ENCODE data around the gene IFFO2. TPM values are rescaled to one million over a fixed set of nuclear protein-coding genes. Genes with fewer than 3 reads are reported as not detected.

IFFO2 gene
- total RNA-seq, 1 donor from 2014 or later, result 6.8 TPM

DNA sequence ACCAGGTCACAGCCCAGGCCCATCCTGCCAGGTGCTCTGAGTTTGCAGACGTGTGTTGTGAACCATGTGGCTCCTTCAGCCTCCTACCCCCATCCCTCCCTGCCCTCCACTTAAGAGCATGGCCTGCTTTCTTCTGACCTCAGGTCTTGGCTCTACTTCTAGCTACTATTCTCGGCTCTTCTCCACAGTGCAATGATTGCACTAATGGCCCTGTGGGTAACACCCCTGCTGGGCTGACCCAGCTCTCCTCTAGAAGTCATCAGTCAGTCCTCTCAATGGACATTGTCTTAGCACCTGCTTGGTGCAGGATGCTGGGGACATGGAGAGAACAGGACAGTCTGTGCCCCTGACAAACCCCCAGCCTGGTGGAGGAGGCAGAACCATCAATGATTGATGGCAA lies 22.2 kb upstream of the IFFO2 start:
- Mint-ChIP-seq H3K27me3 (ENCODE audit: unreplicated experiment) (peaks cover 39% of the 10 kb centered on the region), H3K9me3 (ENCODE audit: unreplicated experiment) (peaks cover 22% of the 10 kb centered on the region), H3K27ac (ENCODE audit: unreplicated experiment) (no peak overlapping the region), H3K36me3 (ENCODE audit: unreplicated experiment) (no peaks in the 10 kb centered on the region), H3K4me3 (ENCODE audit: unreplicated experiment) (no peak overlapping the region), H3K4me1 (ENCODE audit: unreplicated experiment) (peaks cover 10% of the 10 kb centered on the region)
- TF ChIP-seq CTCF (IDR thresholded peaks at IDR 0.05), result no peak
- no peak for DNase-seq (ENCODE audit: extremely low spot score, unreplicated experiment)

DNA sequence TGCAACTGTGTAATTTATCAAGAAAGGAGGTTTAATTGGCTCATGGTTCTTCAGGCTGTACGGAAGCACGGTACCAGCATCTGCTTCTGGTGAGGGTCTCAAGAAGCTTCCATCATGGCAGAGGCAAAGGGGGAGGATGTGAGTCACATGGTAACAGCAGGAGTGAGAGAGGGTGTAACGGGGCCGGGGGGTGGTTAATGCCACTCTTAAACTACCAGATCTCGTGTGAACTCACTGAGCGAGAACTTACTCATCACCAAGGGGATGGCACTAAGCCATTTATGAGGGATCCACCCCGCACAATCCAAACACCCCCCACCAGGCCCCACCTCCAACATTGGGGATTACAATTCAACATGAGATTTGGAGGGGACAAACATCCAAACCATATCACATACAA lies 21.0 kb upstream of the IFFO2 start:
- H3K36me3 Mint-ChIP-seq (ENCODE audit: unreplicated experiment), result no peaks in the 10 kb centered on the region
- H3K27me3 Mint-ChIP-seq (ENCODE audit: unreplicated experiment), result peaks cover 30% of the 10 kb centered on the region
- no peak for TF ChIP-seq CTCF (IDR thresholded peaks at IDR 0.05)
- no peak for DNase-seq (ENCODE audit: extremely low spot score, unreplicated experiment)
- peaks cover 22% of the 10 kb centered on the region for H3K9me3 Mint-ChIP-seq (ENCODE audit: unreplicated experiment)
- no peak overlapping the region for H3K27ac Mint-ChIP-seq (ENCODE audit: unreplicated experiment)
- peaks cover 7% of the 10 kb centered on the region for H3K4me1 Mint-ChIP-seq (ENCODE audit: unreplicated experiment)
- no peak overlapping the region for H3K4me3 Mint-ChIP-seq (ENCODE audit: unreplicated experiment)

DNA sequence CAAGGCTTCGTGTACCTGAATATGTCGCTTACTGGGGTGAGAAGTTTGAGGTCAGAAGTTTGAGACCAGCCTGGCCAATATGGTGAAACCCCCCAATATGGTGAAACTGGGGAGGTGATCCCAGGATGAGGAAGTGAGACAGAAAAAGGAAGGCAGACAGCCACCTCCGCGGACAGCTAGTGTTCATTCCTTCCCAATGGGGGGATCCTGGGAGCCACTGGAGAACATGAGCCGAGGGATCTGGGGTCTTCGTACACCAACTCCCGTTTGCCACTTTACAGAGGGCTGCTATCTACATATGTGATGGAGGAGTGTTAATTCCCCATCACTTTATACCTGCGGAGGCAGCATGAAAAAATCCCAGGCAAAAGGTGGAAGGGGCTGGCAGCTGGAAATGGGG lies 19.6 kb upstream of the IFFO2 start:
- Mint-ChIP-seq H3K27ac (ENCODE audit: unreplicated experiment) (no peak overlapping the region), H3K4me1 (ENCODE audit: unreplicated experiment) (peaks cover 7% of the 10 kb centered on the region), H3K9me3 (ENCODE audit: unreplicated experiment) (peaks cover 15% of the 10 kb centered on the region), H3K27me3 (ENCODE audit: unreplicated experiment) (peaks cover 17% of the 10 kb centered on the region), H3K36me3 (ENCODE audit: unreplicated experiment) (no peaks in the 10 kb centered on the region), H3K4me3 (ENCODE audit: unreplicated experiment) (no peak overlapping the region)
- TF ChIP-seq CTCF (IDR thresholded peaks at IDR 0.05), result no peak
- DNase-seq (ENCODE audit: extremely low spot score, unreplicated experiment), result no peak

DNA sequence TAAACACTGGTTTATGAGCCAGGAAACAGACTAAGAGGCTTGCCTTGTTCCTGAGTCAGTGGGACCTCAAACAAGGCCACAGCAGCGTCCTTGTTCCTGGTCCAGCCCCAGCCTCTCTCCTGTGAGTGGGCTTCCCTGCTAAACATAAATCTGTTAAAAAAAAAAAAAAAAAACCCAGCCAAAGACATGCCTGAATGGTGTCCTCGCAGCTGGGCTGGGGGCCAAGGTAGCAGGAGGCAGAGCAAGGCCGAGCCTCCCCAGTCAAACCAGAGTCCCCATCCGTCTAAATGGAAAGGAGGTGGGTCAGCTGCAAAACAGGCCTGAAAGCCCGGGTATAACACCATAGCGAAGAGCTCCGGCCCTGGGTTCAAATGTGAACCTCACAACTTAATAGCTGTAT lies 18.1 kb upstream of the IFFO2 start:
- H3K36me3 Mint-ChIP-seq (ENCODE audit: unreplicated experiment), result no peaks in the 10 kb centered on the region

DNA sequence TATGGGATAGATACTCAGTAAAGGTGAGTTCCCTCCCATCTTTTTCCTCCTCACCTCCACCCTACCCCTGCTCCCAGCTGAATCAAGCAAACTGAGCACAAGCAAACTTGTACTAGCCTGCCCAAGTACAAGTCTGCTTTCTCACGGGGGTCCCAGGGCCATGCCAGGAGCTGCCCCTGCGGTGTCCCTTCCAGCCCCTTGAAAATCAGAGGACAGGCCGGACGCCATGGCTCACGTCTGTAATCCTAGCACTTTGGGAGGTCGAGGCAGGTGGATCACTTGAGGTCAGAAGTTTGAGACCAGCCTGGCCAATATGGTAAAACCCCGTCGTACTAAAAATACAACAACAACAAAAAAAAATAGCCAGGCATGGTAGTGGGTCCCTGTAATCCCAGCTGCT lies 17.5 kb upstream of the IFFO2 start:
- TF ChIP-seq CTCF (IDR thresholded peaks at IDR 0.05), result no peak
- DNase-seq (ENCODE audit: extremely low spot score, unreplicated experiment), result no peak
- Mint-ChIP-seq H3K4me3 (ENCODE audit: unreplicated experiment) (no peak overlapping the region), H3K4me1 (ENCODE audit: unreplicated experiment) (peaks cover 9% of the 10 kb centered on the region), H3K9me3 (ENCODE audit: unreplicated experiment) (no peaks in the 10 kb centered on the region), H3K27me3 (ENCODE audit: unreplicated experiment) (no peaks in the 10 kb centered on the region), H3K27ac (ENCODE audit: unreplicated experiment) (no peak overlapping the region), H3K36me3 (ENCODE audit: unreplicated experiment) (no peaks in the 10 kb centered on the region)

More for the DNA sequence above, 18.1 kb upstream of the IFFO2 start:
- H3K4me3 Mint-ChIP-seq (ENCODE audit: unreplicated experiment), result no peak overlapping the region
- DNase-seq (ENCODE audit: extremely low spot score, unreplicated experiment), result no peak
- peaks cover under 1% of the 10 kb centered on the region for H3K9me3 Mint-ChIP-seq (ENCODE audit: unreplicated experiment)
- no peak for TF ChIP-seq CTCF (IDR thresholded peaks at IDR 0.05)
- peaks cover 3% of the 10 kb centered on the region for H3K27me3 Mint-ChIP-seq (ENCODE audit: unreplicated experiment)
- no peak overlapping the region for H3K27ac Mint-ChIP-seq (ENCODE audit: unreplicated experiment)
- peaks cover 9% of the 10 kb centered on the region for H3K4me1 Mint-ChIP-seq (ENCODE audit: unreplicated experiment)
